ENCODE results near the gene DNAJC3.
"Not testable (repeated sequence)": the region's sequence is repeated elsewhere in the genome, so short reads cannot be mapped to it uniquely, and the experiment has no call there.

The DNAJC3 gene

DNA sequence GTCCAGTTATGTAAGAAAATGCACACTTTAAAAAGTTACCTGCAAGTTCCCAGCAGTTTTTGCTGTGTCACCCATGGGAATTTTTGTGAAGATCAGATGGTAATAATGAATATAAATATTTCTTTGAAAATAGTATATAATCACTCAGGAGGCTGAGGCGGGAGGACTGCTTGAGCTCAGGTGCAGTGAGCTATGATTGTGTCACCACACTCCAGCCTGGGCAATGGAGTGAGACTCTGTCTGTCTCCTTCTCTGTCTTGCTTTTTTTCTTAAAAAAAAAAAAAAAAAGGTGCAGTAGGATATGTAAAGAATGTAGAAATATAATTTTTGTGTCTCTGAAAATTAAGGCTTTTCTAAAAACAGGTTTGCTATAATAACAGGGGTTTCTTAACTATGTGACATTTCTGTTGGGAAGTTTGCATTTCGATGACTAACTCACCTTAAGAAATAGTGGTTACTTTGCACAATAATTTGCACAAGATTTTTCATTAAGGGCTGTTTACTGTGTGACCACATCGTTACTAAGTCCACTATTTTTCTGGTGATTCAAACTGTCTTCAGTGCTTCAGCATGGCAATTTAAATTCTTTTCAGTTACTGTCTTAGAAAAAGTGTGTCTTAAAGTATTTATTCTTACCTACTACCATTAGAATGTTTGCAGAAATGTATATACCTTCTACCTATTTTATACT, 37.3 kb downstream of the DNAJC3 start:
- DNase-seq (ENCODE audit: low read depth in 2 of 2), result no peak

DNA sequence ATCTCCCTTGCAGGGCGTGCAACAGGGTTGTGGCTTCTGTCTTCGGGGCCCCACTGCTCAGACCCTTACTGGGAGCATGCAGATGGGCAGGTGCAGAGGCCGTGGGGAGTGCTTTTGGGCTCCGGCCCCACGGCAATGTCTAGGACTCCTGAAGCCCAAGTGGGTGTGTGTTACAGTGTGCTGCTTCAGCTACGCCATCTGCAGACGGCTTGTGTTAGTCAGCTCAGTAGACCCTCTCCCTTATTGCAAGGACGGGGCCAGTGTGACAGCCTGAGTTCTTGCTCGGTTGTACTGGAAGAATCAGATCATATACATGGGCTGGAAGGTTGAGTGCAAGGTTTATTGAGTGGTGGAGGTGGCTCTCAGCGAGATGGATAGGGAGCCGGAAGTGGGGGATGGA, 39.3 kb downstream of the DNAJC3 start:
- no peak for DNase-seq (ENCODE audit: low read depth in 2 of 2)

DNA sequence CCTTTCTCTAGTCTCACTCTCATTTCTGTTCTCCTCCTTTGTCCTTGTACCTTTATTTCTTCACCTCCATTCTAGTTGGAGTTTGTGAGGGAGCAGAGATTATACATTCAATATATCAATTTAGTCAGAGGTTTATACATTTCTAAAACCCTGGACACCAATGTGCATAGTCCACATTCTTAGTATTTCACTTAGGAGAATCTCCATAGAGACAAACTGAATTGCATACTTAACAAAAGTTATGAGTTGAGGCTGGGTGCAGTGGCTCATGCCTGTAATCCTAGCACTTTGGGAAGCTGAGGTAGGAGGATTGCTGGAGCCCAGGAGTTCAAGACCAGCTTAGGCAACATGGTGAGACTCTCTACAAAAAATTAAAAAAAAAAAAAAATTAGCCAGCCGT, 45.3 kb downstream of the DNAJC3 start:
- no peak for DNase-seq (ENCODE audit: low read depth in 2 of 2)

DNA sequence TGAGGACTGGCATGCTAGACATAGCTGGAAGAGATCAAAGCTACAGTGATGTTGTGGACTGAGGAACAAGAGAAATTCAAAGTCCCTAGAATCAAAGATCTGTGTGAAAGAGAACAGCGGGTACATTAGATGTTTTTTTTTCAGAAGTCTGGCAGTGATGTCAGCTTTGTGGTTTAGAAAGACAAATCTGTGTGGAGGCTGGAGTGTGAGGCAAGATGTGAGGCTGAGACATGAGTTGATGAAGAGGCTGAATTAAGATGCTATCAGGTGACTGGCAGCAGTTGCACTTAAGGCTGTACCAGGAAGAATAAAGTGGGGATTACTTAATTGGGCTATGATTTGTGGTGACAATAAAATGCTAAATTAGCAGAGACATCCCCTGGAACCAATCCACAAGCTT, 46.5 kb downstream of the DNAJC3 start:
- DNase-seq (ENCODE audit: low read depth in 2 of 2), result no peak

DNA sequence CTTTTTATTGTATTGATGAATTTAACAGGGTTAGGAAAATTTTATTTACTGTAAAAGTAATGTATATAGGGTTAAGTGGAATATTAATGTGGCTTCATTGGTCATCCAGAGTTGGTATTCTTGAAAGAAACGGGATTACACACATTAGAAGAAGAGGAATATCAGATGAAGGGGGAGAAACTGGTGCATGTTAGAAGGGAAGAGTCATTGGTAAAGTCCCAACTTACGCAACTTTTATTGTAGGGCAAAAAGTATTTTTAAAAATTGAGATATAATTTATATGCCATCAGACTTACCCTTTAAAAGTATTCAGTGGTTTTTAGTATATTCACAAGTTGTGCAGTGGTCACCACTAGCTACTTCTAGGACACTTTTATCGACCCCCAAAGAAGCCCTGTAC, 47.3 kb downstream of the DNAJC3 start:
- DNase-seq (ENCODE audit: low read depth in 2 of 2), result no peak

DNA sequence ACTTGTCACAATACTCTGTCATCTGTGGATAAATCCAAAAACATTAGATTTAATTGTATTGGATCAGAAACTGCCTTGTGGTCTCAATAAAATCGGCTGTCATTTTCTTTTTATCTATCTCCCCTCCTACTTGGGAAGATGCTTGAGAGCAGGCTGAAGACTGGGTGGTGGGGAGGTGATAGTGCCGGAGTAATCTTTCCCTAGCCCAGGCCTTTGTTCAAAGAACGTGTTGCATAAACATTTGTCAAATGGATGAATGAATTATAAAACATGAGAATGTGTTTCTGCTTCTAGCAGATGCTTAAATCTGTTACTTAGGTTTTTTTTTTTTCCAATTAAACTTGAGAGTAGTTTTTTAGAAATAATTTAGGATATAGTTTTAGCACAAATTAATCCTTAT, 49.9 kb downstream of the DNAJC3 start:
- no peak for DNase-seq (ENCODE audit: low read depth in 2 of 2)

DNA sequence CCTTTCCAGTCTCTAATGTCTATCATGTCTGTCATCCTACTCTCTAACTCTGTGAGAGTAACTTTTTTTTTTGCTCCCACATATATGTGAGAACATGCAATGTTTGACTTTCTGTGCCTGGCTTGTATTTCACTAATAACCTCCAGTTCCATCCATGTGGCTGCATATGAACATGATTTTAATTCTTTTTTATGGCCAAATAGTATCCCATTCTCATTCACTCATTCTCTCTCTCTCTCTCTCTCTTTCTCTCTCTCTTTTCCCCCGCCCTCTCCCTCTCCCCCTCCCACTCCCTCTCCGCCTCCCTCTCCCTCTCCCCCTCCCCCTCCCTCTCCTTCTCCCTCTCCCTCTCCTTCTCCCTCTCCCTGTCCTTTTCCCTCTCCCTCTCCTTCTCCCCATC, 52.0 kb downstream of the DNAJC3 start:
- no peak for DNase-seq (ENCODE audit: low read depth in 2 of 2)

DNA sequence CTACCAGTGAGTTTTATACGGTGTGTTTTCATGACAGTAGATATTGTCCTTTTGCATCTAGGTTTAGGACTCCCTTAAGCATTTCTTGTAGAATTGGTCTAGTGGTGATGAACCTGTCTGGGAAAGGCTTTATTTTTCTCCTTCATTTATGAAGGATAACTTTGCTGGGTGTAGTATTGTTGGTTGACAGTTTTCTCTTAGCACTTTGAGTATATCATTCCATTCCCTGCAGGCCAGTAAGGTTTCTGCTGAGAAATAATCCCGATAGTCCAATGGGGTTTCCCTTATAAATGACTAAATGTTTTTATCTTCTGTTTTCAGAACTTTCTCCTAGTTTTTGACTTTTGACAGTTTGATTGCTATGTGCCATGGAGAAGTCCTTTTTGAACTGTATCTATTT, 57.2 kb downstream of the DNAJC3 start:
- no peak for DNase-seq (ENCODE audit: low read depth in 2 of 2)

DNA sequence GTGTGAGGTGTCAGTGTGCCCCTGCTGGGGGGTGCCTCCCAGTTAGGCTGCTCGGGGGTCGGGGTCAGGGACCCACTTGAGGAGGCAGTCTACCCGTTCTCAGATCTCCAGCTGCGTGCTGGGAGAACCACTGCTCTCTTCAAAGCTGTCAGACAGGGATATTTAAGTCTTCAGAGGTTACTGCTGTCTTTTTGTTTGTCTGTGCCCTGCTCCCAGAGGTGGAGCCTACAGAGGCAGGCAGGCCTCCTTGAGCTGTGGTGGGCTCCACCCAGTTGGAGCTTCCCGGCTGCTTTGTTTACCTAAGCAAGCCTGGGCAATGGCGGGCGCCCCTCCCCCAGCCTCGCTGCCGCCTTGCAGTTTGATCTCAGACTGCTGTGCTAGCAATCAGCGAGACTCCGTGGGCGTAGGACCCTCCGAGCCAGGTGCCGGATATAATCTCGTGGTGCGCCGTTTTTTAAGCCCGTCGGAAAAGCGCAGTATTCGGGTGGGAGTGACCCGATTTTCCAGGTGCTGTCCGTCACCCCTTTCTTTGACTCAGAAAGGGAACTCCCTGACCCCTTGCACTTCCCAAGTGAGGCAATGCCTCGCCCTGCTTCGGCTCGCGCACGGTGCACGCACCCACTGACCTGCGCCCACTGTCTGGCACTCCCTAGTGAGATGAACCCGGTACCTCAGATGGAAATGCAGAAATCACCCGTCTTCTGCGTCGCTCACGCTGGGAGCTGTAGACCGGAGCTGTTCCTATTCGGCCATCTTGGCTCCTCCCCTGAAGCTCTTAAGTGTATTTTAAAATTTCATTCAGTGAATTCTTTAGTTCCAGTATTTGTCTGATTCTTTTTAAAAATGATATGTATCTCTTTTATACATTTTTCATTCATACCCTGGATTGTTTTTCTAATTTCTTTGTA, 63.4 kb downstream of the DNAJC3 start:
- DNase-seq (ENCODE audit: low read depth in 2 of 2), result not testable (repeated sequence)

DNA sequence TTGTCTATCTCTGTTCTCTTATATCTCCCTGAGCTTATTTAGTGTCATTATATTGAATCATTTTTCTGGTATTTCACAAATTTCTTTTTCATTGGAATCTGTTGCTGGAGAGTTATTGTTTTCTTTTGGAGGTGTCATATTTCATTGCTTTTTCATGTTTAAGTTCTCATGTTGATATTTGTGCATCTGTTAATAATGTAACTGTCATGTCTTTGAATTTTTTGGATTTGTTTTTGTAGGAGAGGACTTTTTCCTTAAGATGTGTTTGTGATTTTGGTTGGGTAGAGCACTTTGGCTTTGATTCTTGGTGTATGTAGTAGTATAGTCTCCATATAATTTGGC, 64.0 kb downstream of the DNAJC3 start:
- no peak for DNase-seq (ENCODE audit: low read depth in 2 of 2)

DNA sequence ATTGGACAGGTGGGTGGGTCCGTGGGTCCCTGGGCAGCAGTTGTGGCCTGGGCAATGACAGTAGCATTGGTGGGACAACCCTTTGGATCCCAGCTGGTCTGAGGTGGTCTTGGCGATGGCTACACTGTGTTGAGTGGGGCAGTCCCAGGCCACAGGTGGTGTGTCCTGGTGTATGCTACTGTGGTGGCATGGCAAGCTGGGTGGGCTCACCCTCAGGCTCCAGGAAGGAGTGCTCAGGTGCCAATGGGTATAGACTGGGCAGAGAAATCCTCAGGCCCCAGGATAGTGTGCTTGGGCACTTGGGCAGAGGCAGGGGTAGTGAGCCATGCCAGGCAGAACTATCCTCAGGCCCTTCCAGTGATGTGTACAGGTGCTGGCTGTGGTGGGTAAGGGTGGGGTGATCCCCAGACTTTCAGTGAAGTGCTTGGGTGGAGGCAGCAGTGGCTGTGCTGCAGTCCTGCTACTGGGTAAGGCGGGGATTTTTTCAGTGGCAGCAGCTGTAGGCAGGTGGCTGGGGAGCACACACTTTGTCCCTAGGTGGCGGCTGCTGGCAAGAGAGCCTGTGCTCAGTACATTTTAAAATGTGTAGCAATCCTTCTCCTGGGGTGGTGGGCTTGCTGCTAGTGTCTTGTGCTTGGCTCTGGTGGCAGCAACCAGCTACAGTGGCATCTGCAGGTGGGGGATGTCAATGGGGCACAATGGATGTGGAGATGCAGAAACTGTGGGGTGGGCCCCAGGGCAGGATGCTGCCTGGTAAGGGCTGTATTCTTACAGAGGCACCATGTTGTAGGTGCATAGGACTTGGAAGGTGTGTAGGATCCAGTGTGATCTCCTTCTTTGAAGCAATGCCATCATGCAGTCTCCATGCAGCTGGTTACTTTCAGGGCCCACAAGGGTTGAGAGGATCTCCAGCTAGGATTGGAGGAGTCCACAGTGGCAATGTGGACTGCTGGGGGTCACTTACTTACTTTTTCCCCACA, 64.9 kb downstream of the DNAJC3 start:
- no peak for DNase-seq (ENCODE audit: low read depth in 2 of 2)

DNA sequence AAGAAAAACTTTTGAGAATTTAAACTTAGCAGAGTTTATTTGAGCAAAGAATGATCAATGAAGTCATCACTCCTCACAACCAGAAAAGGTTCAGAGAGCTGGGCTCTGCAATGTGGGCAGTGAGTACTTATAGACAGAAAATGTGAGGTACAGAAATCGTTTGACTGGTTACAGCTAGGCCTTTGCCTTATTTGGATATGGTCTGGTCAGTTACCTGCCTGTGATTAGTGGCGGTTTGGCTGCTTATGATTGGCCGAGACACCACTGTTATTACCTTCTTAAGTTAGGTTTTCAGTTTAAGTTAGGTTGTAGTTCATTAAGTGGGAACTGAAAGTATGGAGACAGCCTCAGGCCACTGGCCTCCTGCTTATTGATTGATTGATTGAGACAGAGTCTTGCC, 66.3 kb downstream of the DNAJC3 start:
- DNase-seq (ENCODE audit: low read depth in 2 of 2), result no peak

DNA sequence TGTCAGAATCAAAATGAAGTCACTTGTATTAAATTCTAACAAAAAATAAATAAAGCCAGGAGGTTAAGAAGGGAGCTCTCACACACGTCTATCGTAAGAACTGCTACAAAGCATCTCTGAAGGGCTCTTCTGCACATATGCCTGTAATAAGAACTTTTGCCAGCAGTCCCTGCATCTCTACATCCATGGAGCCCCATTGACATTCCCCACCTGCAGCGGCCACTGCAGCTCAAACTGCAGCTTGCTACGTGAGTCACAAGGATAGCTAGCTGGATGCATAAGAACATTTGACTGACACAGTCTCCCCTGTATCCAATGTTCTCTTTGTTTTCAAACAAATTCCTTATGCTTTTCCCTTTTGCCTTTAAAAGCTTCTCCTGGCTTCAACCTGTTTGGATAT, 68.3 kb downstream of the DNAJC3 start:
- DNase-seq (ENCODE audit: low read depth in 2 of 2), result no peak

DNA sequence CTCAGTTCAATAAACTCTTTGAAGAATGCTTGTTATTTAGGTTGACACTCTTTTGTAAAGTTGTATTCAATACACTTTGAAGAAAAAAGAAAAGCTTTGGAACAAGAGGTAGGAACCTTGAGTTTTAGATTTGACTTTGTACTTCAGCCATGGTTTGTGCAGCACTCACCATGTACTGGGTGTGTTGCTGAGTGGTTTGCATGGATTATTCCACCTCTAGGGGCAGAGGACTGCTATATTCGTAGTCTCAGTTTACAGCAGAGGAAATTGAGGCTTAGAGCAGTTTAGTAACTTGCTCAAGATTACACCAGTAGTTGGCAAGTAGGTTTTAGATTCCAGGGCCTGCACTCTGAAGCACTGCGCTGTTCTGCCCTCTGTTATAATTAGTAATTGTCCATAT, 68.8 kb downstream of the DNAJC3 start:
- DNase-seq (ENCODE audit: low read depth in 2 of 2), result no peak

DNA sequence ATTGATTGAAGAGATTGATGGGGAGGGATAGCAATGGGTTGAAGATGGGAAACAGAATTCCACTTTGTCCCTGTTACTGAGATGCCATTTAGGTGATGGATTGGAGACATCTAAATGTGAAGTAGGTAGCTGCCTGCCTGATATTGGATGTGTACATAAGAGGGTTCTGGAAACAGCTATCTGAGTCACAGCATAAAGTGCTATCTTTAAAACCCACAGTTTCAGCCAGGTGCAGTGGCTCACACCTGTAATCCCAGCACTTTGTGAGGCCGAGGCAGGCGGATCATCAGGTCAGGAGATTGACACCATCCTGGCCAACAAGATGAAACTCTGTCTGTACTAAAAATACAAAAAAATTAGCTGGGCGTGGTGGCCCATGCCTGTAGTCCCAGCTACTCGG, 72.6 kb downstream of the DNAJC3 start:
- no peak for DNase-seq (ENCODE audit: low read depth in 2 of 2)

DNA sequence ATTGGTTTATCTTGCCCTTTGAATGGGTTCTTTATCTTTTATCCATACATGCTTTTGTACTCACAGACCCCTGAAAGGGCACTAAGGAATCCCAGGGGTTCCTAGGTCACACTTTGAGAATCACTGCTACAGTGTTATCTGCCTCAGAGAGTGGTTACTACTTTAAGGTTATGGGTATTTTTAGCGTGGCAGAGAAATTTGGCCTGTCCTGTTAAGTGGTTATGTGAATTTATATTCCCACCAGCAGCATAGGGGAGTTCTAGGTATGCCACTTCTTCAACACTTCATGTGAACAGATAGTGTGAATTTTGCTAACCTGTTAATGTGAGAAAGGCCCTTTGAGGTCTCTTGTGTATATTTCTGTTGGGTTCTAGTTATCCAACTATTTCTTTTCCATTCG, 75.7 kb downstream of the DNAJC3 start:
- DNase-seq (ENCODE audit: low read depth in 2 of 2), result no peak

DNA sequence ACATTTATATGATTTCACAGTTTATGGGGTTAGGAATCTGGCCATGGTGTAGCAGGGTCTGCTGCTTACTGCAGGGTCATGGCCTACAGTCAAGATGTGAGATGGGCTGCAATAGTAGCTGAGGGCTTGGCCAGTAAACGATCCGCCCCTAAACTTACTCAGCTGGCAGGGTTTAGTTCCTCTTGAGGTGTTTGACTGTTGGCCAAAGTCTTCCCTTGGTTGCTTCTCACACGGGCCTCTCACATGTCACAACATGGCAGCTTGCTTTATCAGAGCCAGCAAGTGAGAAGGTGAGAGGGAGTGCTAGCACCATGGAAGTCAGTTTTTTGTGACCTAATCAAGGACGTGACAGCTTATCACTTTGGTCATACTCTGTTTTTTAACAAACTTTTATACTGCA, 77.1 kb downstream of the DNAJC3 start:
- no peak for DNase-seq (ENCODE audit: low read depth in 2 of 2)

DNA sequence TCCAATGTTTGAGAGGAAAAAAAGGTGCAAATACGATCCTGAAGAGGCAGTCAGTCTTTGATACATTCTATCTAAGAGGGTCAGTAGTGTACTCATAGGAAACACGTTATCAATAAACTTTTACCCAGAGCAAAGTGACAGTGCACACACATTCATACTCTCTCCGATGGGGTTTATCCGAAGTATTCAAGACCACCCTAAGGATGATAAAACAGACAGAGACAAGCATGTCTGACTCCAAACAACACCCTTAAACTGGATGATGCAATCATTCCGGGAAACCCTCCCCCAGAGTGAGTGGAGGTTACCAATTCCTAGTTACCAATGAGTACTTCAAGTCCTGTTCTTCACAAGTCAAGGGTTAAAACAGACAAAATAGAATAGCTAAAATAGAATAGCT, 79.1 kb downstream of the DNAJC3 start:
- no peak for DNase-seq (ENCODE audit: low read depth in 2 of 2)

DNA sequence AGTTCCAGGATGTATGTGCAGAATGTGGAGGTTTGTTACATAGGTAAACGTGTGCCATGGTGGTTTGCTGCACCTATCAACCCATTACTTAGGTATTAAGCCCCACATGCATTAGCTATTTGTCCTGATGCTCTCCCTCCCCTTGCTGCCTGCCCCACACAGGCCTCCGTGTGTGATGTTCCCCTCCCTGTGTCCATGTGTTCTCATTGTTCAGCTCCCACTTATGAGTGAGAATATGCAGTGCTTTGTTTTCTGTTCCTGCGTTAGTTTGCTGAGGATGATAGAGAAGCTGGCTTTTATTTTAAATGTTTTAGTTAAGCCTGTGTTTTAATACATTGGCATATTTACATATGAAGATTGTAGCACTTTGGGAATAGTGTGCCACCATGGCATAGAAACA, 85.7 kb downstream of the DNAJC3 start:
- DNase-seq (ENCODE audit: low read depth in 2 of 2), result not testable (repeated sequence)

DNA sequence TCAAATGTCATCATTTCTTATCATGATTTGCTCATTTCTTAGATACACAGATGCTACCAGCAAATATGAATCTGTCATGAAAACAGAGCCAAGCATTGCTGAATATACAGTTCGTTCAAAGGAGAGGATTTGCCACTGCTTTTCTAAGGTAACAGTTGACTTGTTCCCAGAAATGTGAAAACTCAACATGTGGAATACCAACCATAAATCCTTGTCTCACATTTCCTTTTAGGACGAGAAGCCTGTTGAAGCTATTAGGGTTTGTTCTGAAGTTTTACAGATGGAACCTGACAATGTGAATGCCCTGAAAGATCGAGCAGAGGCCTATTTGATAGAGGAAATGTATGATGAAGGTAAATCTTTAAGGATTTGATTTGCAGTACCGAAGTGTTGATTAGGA, 86.7 kb downstream of the DNAJC3 start:
- no peak for DNase-seq (ENCODE audit: low read depth in 2 of 2)

DNA sequence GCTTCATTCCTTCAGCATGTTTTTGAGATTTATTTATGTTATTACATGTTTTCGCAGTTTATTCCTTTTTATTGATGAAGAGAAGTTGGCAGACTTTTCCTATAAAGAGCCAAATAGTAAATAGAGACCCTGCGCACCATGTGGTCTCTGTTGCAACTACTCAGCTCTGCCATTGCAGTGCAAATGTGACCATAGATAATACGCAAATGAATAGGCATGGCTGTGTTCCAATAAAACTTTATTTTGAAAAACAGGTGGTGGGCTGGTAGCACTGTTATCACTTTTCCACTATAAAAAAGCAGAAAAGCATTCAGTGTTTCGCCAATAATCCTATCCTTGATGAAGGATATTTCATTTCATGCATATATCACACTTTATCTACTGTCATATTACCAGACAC, 95.0 kb downstream of the DNAJC3 start:
- DNase-seq (ENCODE audit: low read depth in 2 of 2), result no peak

DNA sequence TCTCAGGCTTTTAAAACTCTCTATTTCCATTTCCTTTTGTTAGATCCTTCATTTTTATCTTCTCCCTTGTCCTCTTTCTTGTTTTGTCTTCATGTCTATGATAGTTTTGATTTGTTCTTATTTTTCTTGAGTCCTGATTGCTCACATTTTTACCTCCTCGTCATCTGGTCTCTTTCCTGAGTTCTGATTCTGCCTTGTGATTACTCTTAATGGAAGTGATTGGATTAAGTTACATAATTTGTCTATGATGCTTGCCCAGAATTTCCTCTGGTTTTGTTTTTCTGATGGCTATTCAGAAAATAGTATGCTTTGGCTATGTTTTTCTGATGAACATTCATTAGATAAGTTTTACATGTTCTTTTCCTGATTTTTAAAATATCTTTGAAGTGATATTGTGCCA, 102.6 kb downstream of the DNAJC3 start:
- no peak for DNase-seq (ENCODE audit: low read depth in 2 of 2)
